Liver (tissue), 3 donors: Measurements from ENCODE around the gene SYNGR2.
A peak's percentile ranks its signal among the peaks of the same experiment; 100 is the strongest.

Experiments
- ATF3 ChIP-seq: IDR thresholded peaks from 2 replicates; pipeline ENCODE4 v1.6.1; 2016; ENCODE audit warnings: antibody characterized with exemption
- FOXA2 ChIP-seq: IDR thresholded peaks from 2 replicates; pipeline ENCODE4 v1.6.1; 2016; ENCODE audit warnings: antibody characterized with exemption
- SP1 ChIP-seq: IDR thresholded peaks from 2 replicates; pipeline ENCODE4 v1.6.1; 2018; ENCODE audit warnings: antibody characterized with exemption, mild to moderate bottlenecking
- TAF1 ChIP-seq: conservative IDR thresholded peaks from 2 replicates; pipeline ENCODE4 v1.6.1; 2016; ENCODE audit warnings: antibody characterized with exemption, mild to moderate bottlenecking
- YY1 ChIP-seq: IDR thresholded peaks from 2 replicates; pipeline ENCODE4 v1.6.1; 2016; ENCODE audit warnings: antibody characterized with exemption, mild to moderate bottlenecking
- TF ChIP-seq, protein P1 (sequence below): fragments of 150-350 bp; IDR thresholded peaks from 2 replicates; pipeline ENCODE4 v1.5.1; 2017; ENCODE audit warnings: improper control_type of control experiment, low read depth, low read length; ENCODE audit not compliant: missing input control
- TF ChIP-seq, protein P2 (sequence below): IDR thresholded peaks from 2 replicates; pipeline ENCODE4 v1.6.1; 2016; ENCODE audit warnings: antibody characterized with exemption
- donor health status: healthy.
- donor health status: healthy.

- TF ChIP-seq TAF1, result no peak
- TF ChIP-seq, protein P1, sequence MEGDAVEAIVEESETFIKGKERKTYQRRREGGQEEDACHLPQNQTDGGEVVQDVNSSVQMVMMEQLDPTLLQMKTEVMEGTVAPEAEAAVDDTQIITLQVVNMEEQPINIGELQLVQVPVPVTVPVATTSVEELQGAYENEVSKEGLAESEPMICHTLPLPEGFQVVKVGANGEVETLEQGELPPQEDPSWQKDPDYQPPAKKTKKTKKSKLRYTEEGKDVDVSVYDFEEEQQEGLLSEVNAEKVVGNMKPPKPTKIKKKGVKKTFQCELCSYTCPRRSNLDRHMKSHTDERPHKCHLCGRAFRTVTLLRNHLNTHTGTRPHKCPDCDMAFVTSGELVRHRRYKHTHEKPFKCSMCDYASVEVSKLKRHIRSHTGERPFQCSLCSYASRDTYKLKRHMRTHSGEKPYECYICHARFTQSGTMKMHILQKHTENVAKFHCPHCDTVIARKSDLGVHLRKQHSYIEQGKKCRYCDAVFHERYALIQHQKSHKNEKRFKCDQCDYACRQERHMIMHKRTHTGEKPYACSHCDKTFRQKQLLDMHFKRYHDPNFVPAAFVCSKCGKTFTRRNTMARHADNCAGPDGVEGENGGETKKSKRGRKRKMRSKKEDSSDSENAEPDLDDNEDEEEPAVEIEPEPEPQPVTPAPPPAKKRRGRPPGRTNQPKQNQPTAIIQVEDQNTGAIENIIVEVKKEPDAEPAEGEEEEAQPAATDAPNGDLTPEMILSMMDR, result no peak
- TF ChIP-seq FOXA2, result no peak
- TF ChIP-seq ATF3, result no peak
- peak; percentile 59 for TF ChIP-seq SP1
- TF ChIP-seq, protein P2, sequence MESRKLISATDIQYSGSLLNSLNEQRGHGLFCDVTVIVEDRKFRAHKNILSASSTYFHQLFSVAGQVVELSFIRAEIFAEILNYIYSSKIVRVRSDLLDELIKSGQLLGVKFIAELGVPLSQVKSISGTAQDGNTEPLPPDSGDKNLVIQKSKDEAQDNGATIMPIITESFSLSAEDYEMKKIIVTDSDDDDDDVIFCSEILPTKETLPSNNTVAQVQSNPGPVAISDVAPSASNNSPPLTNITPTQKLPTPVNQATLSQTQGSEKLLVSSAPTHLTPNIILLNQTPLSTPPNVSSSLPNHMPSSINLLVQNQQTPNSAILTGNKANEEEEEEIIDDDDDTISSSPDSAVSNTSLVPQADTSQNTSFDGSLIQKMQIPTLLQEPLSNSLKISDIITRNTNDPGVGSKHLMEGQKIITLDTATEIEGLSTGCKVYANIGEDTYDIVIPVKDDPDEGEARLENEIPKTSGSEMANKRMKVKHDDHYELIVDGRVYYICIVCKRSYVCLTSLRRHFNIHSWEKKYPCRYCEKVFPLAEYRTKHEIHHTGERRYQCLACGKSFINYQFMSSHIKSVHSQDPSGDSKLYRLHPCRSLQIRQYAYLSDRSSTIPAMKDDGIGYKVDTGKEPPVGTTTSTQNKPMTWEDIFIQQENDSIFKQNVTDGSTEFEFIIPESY, result no peak
- TF ChIP-seq YY1, result no peak
Measured at GRCh38 chr17:78127239-78127887, 41.0 kb upstream of the SYNGR2 start.
